PC-9 (cell line): ENCODE measurements around the gene CDC42BPA. TPM values are rescaled to one million over a fixed set of nuclear protein-coding genes. Genes with fewer than 3 reads are reported as not detected.

Source experiments
- BruUV-seq: library from RNA; stranded (reverse); fragments of 400-500 nt; replicated peaks from 2 replicates; lab custom pipeline; 2021; lab: Mats Ljungman, UMichigan
- CTCF ChIA-PET: fragments of 300-600 bp; sonication (Branson Sonifier 250); formaldehyde crosslinking; loops from one replicate; lab custom pipeline; 2022; ENCODE audit warnings: antibody characterized with exemption; lab: Charles Lee
- POLR2A ChIA-PET: fragments of 300-600 bp; sonication (Branson Sonifier 250); formaldehyde crosslinking; loops from one replicate; lab custom pipeline; 2022; ENCODE audit warnings: antibody characterized with exemption; ENCODE audit not compliant: unreplicated experiment; lab: Charles Lee
- DNase-seq, 2 experiments: peaks; one replicate each; pipeline versions ENCODE4 v3.0.0 to v3.0.0-alpha.2; 2015 to 2022; ENCODE audit warnings: mixed read lengths in 1 of 2
- H2AFZ ChIP-seq: fragments of 200-600 bp; sonication (generic); 2 replicates; pipeline ENCODE4 v1.8.1; 2017; ENCODE audit warnings: antibody characterized with exemption
- H3F3A ChIP-seq: fragments of 200-600 bp; sonication (generic); 2 replicates; pipeline ENCODE4 v1.8.1; 2017; ENCODE audit warnings: antibody characterized with exemption, mild to moderate bottlenecking, low read depth; ENCODE audit not compliant: insufficient read depth
- H3K27ac ChIP-seq: fragments of 200-600 bp; sonication (generic); 2 replicates; pipeline ENCODE4 v1.6.1; 2016; ENCODE audit warnings: mixed run types
- H3K27me3 ChIP-seq: fragments of 200-600 bp; sonication (generic); 2 replicates; pipeline ENCODE4 v1.6.1; 2016; ENCODE audit warnings: low read depth, mixed run types; ENCODE audit not compliant: insufficient read depth
- H3K36me3 ChIP-seq: fragments of 200-600 bp; sonication (generic); 2 replicates; pipeline ENCODE4 v1.6.1; 2016; ENCODE audit warnings: low read depth, mixed run types
- H3K4me1 ChIP-seq: fragments of 200-600 bp; sonication (generic); replicated peaks from 2 replicates; pipeline ENCODE4 v1.6.1; 2016; ENCODE audit warnings: mixed run types; ENCODE audit not compliant: insufficient read depth
- H3K4me2 ChIP-seq: fragments of 200-600 bp; sonication (generic); 2 replicates; pipeline ENCODE4 v1.6.1; 2017; ENCODE audit warnings: mixed run types
- H3K4me3 ChIP-seq: fragments of 200-600 bp; sonication (generic); 2 replicates; pipeline ENCODE4 v1.6.1; 2016; ENCODE audit warnings: mixed run types
- H3K79me2 ChIP-seq: fragments of 200-600 bp; sonication (generic); 2 replicates; pipeline ENCODE4 v1.6.1; 2017; ENCODE audit warnings: low read depth, mixed run types
- H3K9me2 ChIP-seq: fragments of 200-600 bp; sonication (generic); 2 replicates; pipeline ENCODE4 v1.8.1; 2017; ENCODE audit warnings: mild to moderate bottlenecking; ENCODE audit not compliant: insufficient read depth
- H3K9me3 ChIP-seq: fragments of 200-600 bp; sonication (generic); 2 replicates; pipeline ENCODE4 v1.8.1; 2016; ENCODE audit warnings: low read depth; ENCODE audit not compliant: insufficient read depth
- H4K20me1 ChIP-seq: fragments of 200-600 bp; sonication (generic); 2 replicates; pipeline ENCODE4 v1.8.1; 2017; ENCODE audit not compliant: insufficient read depth
- CTCF ChIP-seq: fragments of 200-600 bp; sonication (generic); conservative IDR thresholded peaks from 2 replicates; pipeline ENCODE4 v1.6.1; 2017; ENCODE audit warnings: mixed run types, antibody characterized with exemption, mild to moderate bottlenecking, moderate library complexity
- EZH2 ChIP-seq: fragments of 200-600 bp; sonication (generic); IDR thresholded peaks from 2 replicates; pipeline ENCODE4 v1.8.0; 2017; ENCODE audit warnings: antibody characterized with exemption, low read depth
- intact Hi-C: fragments of 100-400 bp; cut with micrococcal nuclease; formaldehyde crosslinking; loops from one replicate; pipeline ENCODE4 v1.10.0; 2022; ENCODE audit not compliant: unreplicated experiment
- total RNA-seq: library from RNA; stranded (reverse); gene quantifications from 2 replicates; pipeline ENCODE4 v1.2.3, GENCODE V29; 2021

The CDC42BPA gene
- total RNA-seq, 1 experiment from 2014 or later: 47.5 TPM

GRCh38 chr1:226952118-226952441 lies 366.2 kb downstream of the CDC42BPA start:
- TF ChIP-seq CTCF: no peak
- no peak for TF ChIP-seq EZH2
- Histone ChIP-seq H3K9me3 (no peaks in the 10 kb centered on the region), H3K9me2 (no peaks in the 10 kb centered on the region), H3K27me3 (no peaks in the 10 kb centered on the region), H3K27ac (no peak overlapping the region), H3K4me3 (no peak overlapping the region), H3F3A (no peaks in the 10 kb centered on the region), H2AFZ (no peak overlapping the region), H3K36me3 (no peaks in the 10 kb centered on the region), H3K4me1 (0 out of 2 replicates have a peak, but pooled peaks cover 10% of the 10 kb centered on the region), H3K79me2 (peaks cover 32% of the 10 kb centered on the region), H4K20me1 (peaks cover 12% of the 10 kb centered on the region), H3K4me2 (no peak overlapping the region)
- no peak for DNase-seq
- BruUV-seq: no TSS peak
- POLR2A ChIA-PET: no interaction called here
- CTCF ChIA-PET: no interaction called here
- intact Hi-C loops: no loop called here

- peaks cover 36% of the 10 kb centered on the region for H3K79me2 ChIP-seq
- no peaks in the 10 kb centered on the region for H3K36me3 ChIP-seq
- no peaks in the 10 kb centered on the region for H3K9me3 ChIP-seq
- ChIA-PET CTCF (no interaction called here), POLR2A (no interaction called here)
- H3K27ac ChIP-seq: no peak overlapping the region
- no peak for DNase-seq
- no peaks in the 10 kb centered on the region for H3K27me3 ChIP-seq
- no peak overlapping the region for H3K4me3 ChIP-seq
- H2AFZ ChIP-seq: no peak overlapping the region
- 0 out of 2 replicates have a peak, but pooled peaks cover 10% of the 10 kb centered on the region for H3K4me1 ChIP-seq
- TF ChIP-seq EZH2 (no peak), CTCF (no peak)
- H3F3A ChIP-seq: no peaks in the 10 kb centered on the region
- peaks cover 12% of the 10 kb centered on the region for H4K20me1 ChIP-seq
- intact Hi-C loops: no loop called here
- no peaks in the 10 kb centered on the region for H3K9me2 ChIP-seq
- H3K4me2 ChIP-seq: no peak overlapping the region
- BruUV-seq: no TSS peak
These were observed 366.8 kb downstream of the CDC42BPA start for GRCh38 chr1:226951286-226952117.

- no peak overlapping the region for H2AFZ ChIP-seq
- no peak for DNase-seq
- CTCF ChIA-PET: no interaction called here
- no peaks in the 10 kb centered on the region for H3K9me3 ChIP-seq
- H3K9me2 ChIP-seq: no peaks in the 10 kb centered on the region
- no peaks in the 10 kb centered on the region for H3F3A ChIP-seq
- intact Hi-C loops: no loop called here
- H3K4me1 ChIP-seq: 0 out of 2 replicates have a peak, but pooled peaks cover 10% of the 10 kb centered on the region
- no peak overlapping the region for H3K4me3 ChIP-seq
- peaks cover 12% of the 10 kb centered on the region for H4K20me1 ChIP-seq
- no peak overlapping the region for H3K4me2 ChIP-seq
- H3K27ac ChIP-seq: no peak overlapping the region
- H3K27me3 ChIP-seq: no peaks in the 10 kb centered on the region
- no TSS peak for BruUV-seq
- H3K79me2 ChIP-seq: peaks cover 41% of the 10 kb centered on the region
- TF ChIP-seq EZH2 (no peak), CTCF (no peak)
- H3K36me3 ChIP-seq: no peaks in the 10 kb centered on the region
- POLR2A ChIA-PET: no interaction called here
These were observed 367.4 kb downstream of the CDC42BPA start for GRCh38 chr1:226950871-226951270.
